ENCODE data around the gene PRDM16. TPM values are rescaled to one million over a fixed set of nuclear protein-coding genes. Genes with fewer than 3 reads are reported as not detected.
"Not testable (repeated sequence)": the region's sequence is repeated elsewhere in the genome, so short reads cannot be mapped to it uniquely, and the experiment has no call there.

PRDM16 gene
- total RNA-seq, 2 donors from 2014 or later = 0.79 to 6.1 TPM

DNA sequence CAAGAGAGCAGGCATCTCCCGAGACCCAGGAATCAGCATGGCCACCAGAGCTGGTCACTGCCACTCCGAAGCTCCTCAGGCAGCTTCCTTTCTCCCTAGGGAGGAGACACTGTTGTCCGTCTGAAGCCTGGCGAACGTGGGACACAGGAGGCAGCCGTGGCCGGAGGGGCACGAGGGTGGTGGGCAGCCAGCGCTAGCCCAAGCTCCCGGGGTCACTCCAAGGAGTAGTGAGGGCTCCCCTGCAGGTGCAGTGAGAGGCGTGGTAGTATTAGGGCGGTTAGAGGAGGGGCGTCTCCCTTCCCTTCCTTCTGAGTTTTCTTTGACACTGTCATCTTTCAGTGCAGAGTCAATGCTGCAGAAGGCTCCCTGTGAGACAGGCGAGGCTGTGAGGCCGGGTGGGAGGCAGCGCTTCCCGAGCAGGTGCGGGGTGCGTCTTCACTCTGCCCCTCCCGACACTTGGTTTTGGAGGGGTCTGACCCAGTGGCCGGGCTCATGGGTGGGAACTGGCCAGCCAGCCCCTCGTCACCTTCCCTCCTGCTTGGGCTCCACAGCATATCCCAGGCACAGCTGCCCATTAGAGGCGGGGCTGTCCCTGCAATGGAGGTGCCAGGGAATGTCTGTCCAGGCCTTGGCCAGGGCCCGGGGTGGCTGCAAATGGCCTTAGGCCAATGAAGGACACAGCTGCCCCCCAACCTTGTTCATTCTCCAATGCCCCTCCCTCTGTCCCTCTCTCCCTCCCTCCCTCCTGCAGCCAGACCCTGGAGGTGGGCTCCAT is 213.8 kb downstream of the PRDM16 start:
- no peak overlapping the region for H3K4me3 ChIP-seq
- no peaks in the 10 kb centered on the region for H3K9me3 ChIP-seq
- no peak overlapping the region for H3K27ac ChIP-seq
- intact Hi-C loops (cut with DNase I) = loop anchor here (5.0 to 10.0 kb wide), 3 partner anchors 122 to 271 kb away; partner anchors contain the start of gene PRDM16
- no peak overlapping the region for H3K9ac ChIP-seq (ENCODE audit: low read depth in 2 of 2, low read length in 2 of 2)
- no peaks in the 10 kb centered on the region for H3K36me3 ChIP-seq
- no peak for DNase-seq
- TF ChIP-seq, protein P1, sequence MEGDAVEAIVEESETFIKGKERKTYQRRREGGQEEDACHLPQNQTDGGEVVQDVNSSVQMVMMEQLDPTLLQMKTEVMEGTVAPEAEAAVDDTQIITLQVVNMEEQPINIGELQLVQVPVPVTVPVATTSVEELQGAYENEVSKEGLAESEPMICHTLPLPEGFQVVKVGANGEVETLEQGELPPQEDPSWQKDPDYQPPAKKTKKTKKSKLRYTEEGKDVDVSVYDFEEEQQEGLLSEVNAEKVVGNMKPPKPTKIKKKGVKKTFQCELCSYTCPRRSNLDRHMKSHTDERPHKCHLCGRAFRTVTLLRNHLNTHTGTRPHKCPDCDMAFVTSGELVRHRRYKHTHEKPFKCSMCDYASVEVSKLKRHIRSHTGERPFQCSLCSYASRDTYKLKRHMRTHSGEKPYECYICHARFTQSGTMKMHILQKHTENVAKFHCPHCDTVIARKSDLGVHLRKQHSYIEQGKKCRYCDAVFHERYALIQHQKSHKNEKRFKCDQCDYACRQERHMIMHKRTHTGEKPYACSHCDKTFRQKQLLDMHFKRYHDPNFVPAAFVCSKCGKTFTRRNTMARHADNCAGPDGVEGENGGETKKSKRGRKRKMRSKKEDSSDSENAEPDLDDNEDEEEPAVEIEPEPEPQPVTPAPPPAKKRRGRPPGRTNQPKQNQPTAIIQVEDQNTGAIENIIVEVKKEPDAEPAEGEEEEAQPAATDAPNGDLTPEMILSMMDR (IDR thresholded peaks at IDR 0.05) = no peak
- H3K4me1 ChIP-seq = no peaks in the 10 kb centered on the region
- H3K27me3 ChIP-seq = no peaks in the 10 kb centered on the region

DNA sequence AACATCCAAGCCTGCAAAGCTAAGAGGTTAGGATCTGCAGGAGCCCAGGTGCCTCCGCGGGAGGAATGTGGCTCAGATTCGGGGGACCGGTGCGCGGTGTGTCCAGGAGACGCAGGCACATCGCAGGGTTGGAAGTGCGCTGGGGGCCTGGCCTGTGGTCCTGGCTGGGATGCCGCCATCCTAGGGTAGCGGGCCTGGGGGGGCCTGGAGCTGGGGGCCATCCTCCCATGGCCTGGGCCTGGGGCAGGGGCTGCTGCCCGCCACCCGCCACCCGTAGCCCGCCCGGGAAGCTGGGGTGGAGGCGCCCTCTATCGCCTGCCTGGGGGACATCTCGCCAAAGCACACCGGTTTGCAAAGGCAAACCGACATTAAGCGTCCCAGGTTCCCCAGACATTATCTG is 214.8 kb downstream of the PRDM16 start:
- H3K9me3 ChIP-seq = no peaks in the 10 kb centered on the region
- H3K9ac ChIP-seq (ENCODE audit: low read depth in 2 of 2, low read length in 2 of 2) = no peak overlapping the region
- no peaks in the 10 kb centered on the region for H3K36me3 ChIP-seq
- H3K27ac ChIP-seq = no peak overlapping the region
- TF ChIP-seq, protein P1 (IDR thresholded peaks at IDR 0.05) = peak; percentile 50
- H3K27me3 ChIP-seq = no peaks in the 10 kb centered on the region
- no peaks in the 10 kb centered on the region for H3K4me1 ChIP-seq
- DNase-seq = peak; percentile 28
- intact Hi-C loops (cut with DNase I) = loop anchor here (5.0 to 10.0 kb wide), 3 partner anchors 121 to 272 kb away; partner anchors contain the start of gene PRDM16
- no peak overlapping the region for H3K4me3 ChIP-seq

GRCh38 chr1:3284691-3285090 is 215.7 kb downstream of the PRDM16 start:
- H3K4me1 ChIP-seq = no peaks in the 10 kb centered on the region

GRCh38 chr1:3285106-3285740 is 216.2 kb downstream of the PRDM16 start:
- Histone ChIP-seq H3K27ac (no peak overlapping the region), H3K27me3 (no peaks in the 10 kb centered on the region), H3K9me3 (no peaks in the 10 kb centered on the region), H3K36me3 (no peaks in the 10 kb centered on the region), H3K4me1 (no peaks in the 10 kb centered on the region), H3K9ac (ENCODE audit: low read depth in 2 of 2, low read length in 2 of 2) (no peak overlapping the region), H3K4me3 (no peak overlapping the region)
- TF ChIP-seq, protein P1 (IDR thresholded peaks at IDR 0.05) = no peak
- no peak for DNase-seq
- intact Hi-C loops (cut with DNase I) = loop anchor here (10.0 kb wide), 2 partner anchors 120 to 220 kb away; partner anchors contain the start of gene PRDM16

More at GRCh38 chr1:3284691-3285090, 215.7 kb downstream of the PRDM16 start:
- no peak for DNase-seq
- Histone ChIP-seq H3K27me3 (no peaks in the 10 kb centered on the region), H3K36me3 (no peaks in the 10 kb centered on the region), H3K9me3 (no peaks in the 10 kb centered on the region), H3K4me3 (no peak overlapping the region), H3K9ac (ENCODE audit: low read depth in 2 of 2, low read length in 2 of 2) (no peak overlapping the region), H3K27ac (no peak overlapping the region)
- intact Hi-C loops (cut with DNase I) = loop anchor here (5.0 to 10.0 kb wide), 3 partner anchors 120 to 272 kb away; partner anchors contain the start of gene PRDM16
- TF ChIP-seq, protein P1 (IDR thresholded peaks at IDR 0.05) = no peak

DNA sequence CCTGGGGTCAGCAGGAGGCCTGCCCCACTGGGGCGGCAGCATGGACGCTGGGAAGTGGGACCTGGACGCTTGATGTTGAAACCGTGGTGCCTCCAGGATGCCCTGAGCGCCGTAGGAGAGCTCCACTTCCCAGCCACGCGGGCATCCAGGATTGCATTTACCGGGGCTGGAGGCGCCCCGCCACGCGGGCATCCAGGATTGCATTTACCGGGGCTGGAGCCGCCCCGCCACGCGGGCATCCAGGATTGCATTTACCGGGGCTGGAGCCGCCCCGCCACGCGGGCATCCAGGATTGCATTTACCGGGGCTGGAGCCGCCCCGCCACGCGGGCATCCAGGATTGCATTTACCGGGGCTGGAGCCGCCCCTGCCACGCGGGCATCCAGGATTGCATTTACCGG is 218.1 kb downstream of the PRDM16 start:
- H3K27ac ChIP-seq; H3K4me3 ChIP-seq; H3K36me3 ChIP-seq; H3K4me1 ChIP-seq; H3K27me3 ChIP-seq; DNase-seq; H3K9me3 ChIP-seq; H3K9ac ChIP-seq (ENCODE audit: low read depth in 2 of 2, low read length in 2 of 2): not testable (repeated sequence)
- intact Hi-C loops (cut with DNase I) = loop anchor here (10.0 kb wide), 2 partner anchors 118 to 222 kb away; partner anchors contain the start of gene PRDM16

Measured in colonic mucosa (tissue), 4 donors.